Testis (tissue), 2 donors: ENCODE measurements around the gene PPP1R12B.

Experiments
- POLR2A ChIP-seq: fragments of 450-650 bp; IDR thresholded peaks from one replicate; pipeline ENCODE4 v1.6.1; 2017; ENCODE audit warnings: antibody characterized with exemption, mild to moderate bottlenecking, moderate library complexity
- TF ChIP-seq, protein P1 (sequence below), 3 experiments: fragments of 450-650 bp in 2 of 3; fragments of 200-600 bp in 1 of 3; sonication (generic) in 1 of 3; IDR thresholded peaks; one replicate each; pipeline ENCODE4 v1.5.1; 2016 to 2019; ENCODE audit warnings: antibody characterized with exemption in 3 of 3, mild to moderate bottlenecking in 2 of 3, moderate library complexity in 1 of 3

GRCh38 chr1:202575918-202576653, 227.6 kb downstream of the PPP1R12B start:
- TF ChIP-seq, protein P1, sequence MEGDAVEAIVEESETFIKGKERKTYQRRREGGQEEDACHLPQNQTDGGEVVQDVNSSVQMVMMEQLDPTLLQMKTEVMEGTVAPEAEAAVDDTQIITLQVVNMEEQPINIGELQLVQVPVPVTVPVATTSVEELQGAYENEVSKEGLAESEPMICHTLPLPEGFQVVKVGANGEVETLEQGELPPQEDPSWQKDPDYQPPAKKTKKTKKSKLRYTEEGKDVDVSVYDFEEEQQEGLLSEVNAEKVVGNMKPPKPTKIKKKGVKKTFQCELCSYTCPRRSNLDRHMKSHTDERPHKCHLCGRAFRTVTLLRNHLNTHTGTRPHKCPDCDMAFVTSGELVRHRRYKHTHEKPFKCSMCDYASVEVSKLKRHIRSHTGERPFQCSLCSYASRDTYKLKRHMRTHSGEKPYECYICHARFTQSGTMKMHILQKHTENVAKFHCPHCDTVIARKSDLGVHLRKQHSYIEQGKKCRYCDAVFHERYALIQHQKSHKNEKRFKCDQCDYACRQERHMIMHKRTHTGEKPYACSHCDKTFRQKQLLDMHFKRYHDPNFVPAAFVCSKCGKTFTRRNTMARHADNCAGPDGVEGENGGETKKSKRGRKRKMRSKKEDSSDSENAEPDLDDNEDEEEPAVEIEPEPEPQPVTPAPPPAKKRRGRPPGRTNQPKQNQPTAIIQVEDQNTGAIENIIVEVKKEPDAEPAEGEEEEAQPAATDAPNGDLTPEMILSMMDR (IDR thresholded peaks at IDR 0.05): no peak
- TF ChIP-seq POLR2A: no peak
